Sigmoid colon (tissue), 3 donors: ENCODE results near the gene EDRF1.

Experiments
- CTCF ChIP-seq, 4 experiments: fragments of 450-650 bp in 3 of 4; fragments of 200-600 bp in 1 of 4; IDR thresholded peaks; one replicate each; pipeline ENCODE4 v1.5.1; 2016 to 2019; ENCODE audit warnings: antibody characterized with exemption in 4 of 4, mild to moderate bottlenecking in 3 of 4, moderate library complexity in 2 of 4
- POLR2A ChIP-seq, 2 donors: fragments of 450-650 bp; IDR thresholded peaks; one replicate each; pipeline ENCODE4 v1.6.1; 2016; ENCODE audit warnings: antibody characterized with exemption in 2 of 2, mild to moderate bottlenecking in 2 of 2, moderate library complexity in 2 of 2

GRCh38 chr10:125765835-125766234, 46.3 kb downstream of the EDRF1 start:
- TF ChIP-seq CTCF (IDR thresholded peaks at IDR 0.05) = no peak
- no peak for TF ChIP-seq POLR2A (IDR thresholded peaks at IDR 0.05)
